Right kidney (tissue), 1 donor: ENCODE results near the gene RIMBP3C.
"Not testable (repeated sequence)": the region's sequence is repeated elsewhere in the genome, so short reads cannot be mapped to it uniquely, and the experiment has no call there.

Experiments used
- DNase-seq: peaks from one replicate; pipeline ENCODE4 v3.0.0-alpha.2; 2016

RIMBP3C gene

GRCh38 chr22:21573293-21573734 is 22.1 kb upstream of the RIMBP3C start:
- no peak for DNase-seq

- no peak for DNase-seq
Observed at GRCh38 chr22:21571679-21572078, 20.4 kb upstream of the RIMBP3C start.

GRCh38 chr22:21570398-21570797 is 19.1 kb upstream of the RIMBP3C start:
- no peak for DNase-seq

GRCh38 chr22:21569459-21570170 is 18.4 kb upstream of the RIMBP3C start:
- DNase-seq = no peak

- not testable (repeated sequence) for DNase-seq
Observed at GRCh38 chr22:21569076-21569427, 17.8 kb upstream of the RIMBP3C start.

GRCh38 chr22:21568347-21569075 is 17.2 kb upstream of the RIMBP3C start:
- no peak for DNase-seq

- DNase-seq = peak; percentile 98
Observed at GRCh38 chr22:21567456-21568346, 16.4 kb upstream of the RIMBP3C start, which contains the start of gene UBE2L3. TSS of gene UBE2L3 (plus strand) at chr22:21567714. CDS start at chr22:21567745, 31 bp downstream.

- DNase-seq = no peak
Observed at GRCh38 chr22:21564411-21564810, 13.2 kb upstream of the RIMBP3C start.

- DNase-seq = no peak
Observed at GRCh38 chr22:21563912-21564311, 12.7 kb upstream of the RIMBP3C start.

GRCh38 chr22:21560657-21561056 is 9.4 kb upstream of the RIMBP3C start:
- not testable (repeated sequence) for DNase-seq

- not testable (repeated sequence) for DNase-seq
Observed at GRCh38 chr22:21559345-21560125, 8.3 kb upstream of the RIMBP3C start.

- not testable (repeated sequence) for DNase-seq
Observed at GRCh38 chr22:21550678-21551047, 598 bp downstream of the RIMBP3C start.

GRCh38 chr22:21550008-21550677 is 1.1 kb downstream of the RIMBP3C start:
- DNase-seq = not testable (repeated sequence)

GRCh38 chr22:21549558-21549957 is 1.7 kb downstream of the RIMBP3C start:
- DNase-seq = not testable (repeated sequence)

GRCh38 chr22:21544432-21545322 is 6.6 kb downstream of the RIMBP3C start:
- DNase-seq = not testable (repeated sequence)

- not testable (repeated sequence) for DNase-seq
Observed at GRCh38 chr22:21539862-21540261, 11.4 kb downstream of the RIMBP3C start.

- not testable (repeated sequence) for DNase-seq
Observed at GRCh38 chr22:21532863-21533648, 18.2 kb downstream of the RIMBP3C start.

GRCh38 chr22:21531525-21531924 is 19.7 kb downstream of the RIMBP3C start:
- not testable (repeated sequence) for DNase-seq
